HL-60/S4 treated with phorbol 12-myristate 13-acetate at 8.2 ng/mL for 4 days and 3 days (cell line): ENCODE results near the gene LRP1-AS.

Source experiments
- in situ Hi-C: fragments of 300-500 bp; cut with MboI; formaldehyde crosslinking; loops from 2 replicates; pipeline ENCODE4 v1.15.0; 2022; ENCODE audit warnings: low sequenced_read_pairs

Gene LRP1-AS

GRCh38 chr12:57105011-57105753, 42.2 kb downstream of the LRP1-AS start:
- in situ Hi-C loops = no loop called here

DNA sequence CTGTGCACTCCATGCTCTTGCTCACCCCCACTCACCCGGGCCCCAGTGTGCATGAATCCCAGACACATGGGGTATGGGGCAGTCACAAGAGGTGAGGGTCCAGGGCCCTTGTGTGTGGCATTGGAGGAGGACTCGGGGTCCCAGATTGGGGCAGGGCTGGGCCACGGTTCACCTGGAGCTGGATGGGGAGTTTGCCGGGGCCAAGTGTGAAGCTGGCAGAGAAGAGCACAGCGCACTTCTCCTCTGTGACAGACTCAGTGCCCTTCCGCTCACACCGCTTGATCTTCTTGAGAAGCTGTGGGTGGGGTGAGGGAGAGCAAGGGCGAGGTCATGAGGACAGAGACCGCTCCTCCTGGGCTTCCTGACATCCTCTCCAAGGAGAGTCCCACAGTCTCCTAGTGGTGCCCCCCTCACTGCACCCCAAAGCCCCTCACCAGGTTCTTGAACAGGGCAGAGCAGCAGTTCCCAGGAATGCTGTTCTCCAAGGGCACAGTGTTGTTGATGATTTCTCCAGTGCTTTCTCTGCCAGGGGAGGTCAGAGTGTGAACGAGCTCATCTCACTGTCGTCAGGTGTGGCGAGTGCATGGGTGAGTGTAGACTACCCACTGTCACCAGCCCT, 43.0 kb downstream of the LRP1-AS start:
- in situ Hi-C loops = no loop called here

- in situ Hi-C loops = no loop called here
Observed at GRCh38 chr12:57103856-57104255, 43.6 kb downstream of the LRP1-AS start.

DNA sequence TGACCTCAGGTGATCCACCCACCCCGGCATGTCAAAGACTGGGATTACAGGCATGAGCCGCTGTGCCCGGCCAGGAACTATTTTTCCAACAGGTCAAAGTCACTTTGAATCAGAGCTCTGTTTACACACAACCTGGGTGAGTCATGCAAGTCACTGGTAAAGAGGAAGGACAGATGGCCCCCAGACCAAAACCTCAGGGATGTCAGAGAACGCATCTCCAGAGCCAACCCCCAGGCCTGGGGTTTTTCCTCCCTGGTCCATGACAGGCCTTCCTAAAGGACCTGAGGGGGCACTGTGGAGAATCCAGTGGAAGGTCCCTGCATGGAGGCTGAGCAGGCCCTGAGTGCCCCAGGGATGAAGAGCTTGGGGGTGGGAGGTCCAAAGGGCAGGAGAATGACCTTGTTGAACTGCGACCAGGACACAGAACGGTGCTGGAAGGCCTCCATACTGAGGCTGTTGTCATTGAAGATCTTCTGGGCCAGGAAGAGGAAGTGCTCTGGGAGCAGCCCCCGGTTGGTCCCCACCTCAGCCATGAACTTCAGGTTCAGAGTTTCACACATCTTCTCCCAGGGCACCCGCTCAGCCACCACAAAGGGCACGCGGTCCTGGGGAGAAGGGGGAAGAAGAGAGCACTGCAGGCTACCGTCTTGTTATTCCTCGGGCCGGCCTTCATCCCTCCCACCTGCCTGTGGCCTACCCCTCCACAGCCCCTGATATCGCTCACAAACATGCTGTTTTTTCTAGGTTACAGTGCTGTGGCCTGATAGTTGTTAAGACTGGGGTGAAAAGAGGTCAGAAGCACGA, 45.3 kb downstream of the LRP1-AS start:
- in situ Hi-C loops = no loop called here

DNA sequence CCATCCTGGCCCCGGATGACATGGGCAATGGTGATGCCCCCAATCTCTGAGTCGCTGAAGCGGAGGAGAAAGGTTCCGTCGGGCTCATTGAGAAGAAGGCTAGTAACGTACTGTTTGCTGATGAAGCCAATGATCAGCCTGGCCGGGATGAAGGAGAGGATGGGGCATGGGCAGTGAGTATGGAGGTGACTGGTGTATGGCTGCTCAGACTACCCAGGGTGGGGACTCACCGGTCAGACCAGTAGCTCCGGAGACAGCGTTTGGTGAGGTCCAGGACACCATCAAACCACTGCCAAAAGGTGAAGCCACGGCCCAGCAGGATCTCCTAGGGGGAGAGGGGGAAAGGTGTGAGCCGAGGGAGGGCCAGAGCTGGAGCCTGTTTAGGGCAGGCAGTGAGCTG, 47.7 kb downstream of the LRP1-AS start:
- in situ Hi-C loops = loop anchor here (25.0 kb wide), 1 partner anchor 363 kb away; the partner anchor contains the start of genes GLI1 and INHBE

- in situ Hi-C loops = loop anchor here (25.0 kb wide), 1 partner anchor 363 kb away; the partner anchor contains the start of genes GLI1 and INHBE
Observed at GRCh38 chr12:57099047-57099714, 48.2 kb downstream of the LRP1-AS start.

GRCh38 chr12:57098546-57098945, 48.9 kb downstream of the LRP1-AS start:
- in situ Hi-C loops = loop anchor here (25.0 kb wide), 1 partner anchor 364 kb away; the partner anchor contains the start of genes GLI1 and INHBE

DNA sequence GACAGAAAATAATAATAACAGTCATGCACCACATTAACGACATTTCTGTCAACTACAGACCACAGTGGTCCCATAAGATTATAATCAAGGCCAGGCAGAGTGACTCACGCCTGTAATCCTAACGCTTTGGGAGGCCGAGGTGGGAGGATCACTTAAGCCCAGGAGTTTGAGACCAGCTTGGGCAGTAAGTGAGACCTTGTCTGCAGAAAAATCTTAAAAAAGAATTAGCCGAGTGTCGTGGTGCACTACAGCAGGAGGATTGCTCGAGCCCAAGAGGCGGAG, 49.9 kb downstream of the LRP1-AS start:
- in situ Hi-C loops = loop anchor here (25.0 kb wide), 1 partner anchor 365 kb away; the partner anchor contains the start of genes GLI1 and INHBE

GRCh38 chr12:57096748-57097553, 50.5 kb downstream of the LRP1-AS start:
- in situ Hi-C loops = loop anchor here (25.0 kb wide), 1 partner anchor 365 kb away; the partner anchor contains the start of genes GLI1 and INHBE

GRCh38 chr12:57096099-57096572, 51.3 kb downstream of the LRP1-AS start:
- in situ Hi-C loops = loop anchor here (25.0 kb wide), 1 partner anchor 366 kb away; the partner anchor contains the start of genes GLI1 and INHBE

DNA sequence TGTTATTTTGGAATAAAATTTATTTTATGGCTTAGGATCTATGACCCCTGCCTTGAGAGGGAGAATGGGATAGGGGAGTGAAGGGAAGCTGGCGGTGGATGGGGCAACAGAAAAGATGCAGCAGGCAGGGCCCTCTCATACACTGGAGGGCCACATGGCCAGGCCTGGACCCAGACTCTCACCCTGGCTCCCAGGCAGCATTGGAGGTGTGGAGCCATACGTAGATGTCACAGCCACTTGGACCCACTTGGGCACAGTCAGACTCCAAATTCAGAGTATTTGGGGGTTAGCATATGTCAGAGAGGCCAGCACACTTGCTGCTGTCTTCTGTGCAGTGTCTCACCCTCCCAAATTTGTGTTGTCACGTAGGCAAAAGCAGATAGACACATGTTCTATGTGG, 52.0 kb downstream of the LRP1-AS start:
- in situ Hi-C loops = loop anchor here (25.0 kb wide), 1 partner anchor 367 kb away; the partner anchor contains the start of genes GLI1 and INHBE
